H9 (cell line): Measurements from ENCODE around the gene MRPL37. TPM values are rescaled to one million over a fixed set of nuclear protein-coding genes. Genes with fewer than 3 reads are reported as not detected.

Experiments used
- DNase-seq: peaks from one replicate; pipeline ENCODE4 v3.0.0-alpha.2; 2017
- H2AFZ ChIP-seq: one replicate; pipeline ENCODE4 v1.6.1; 2013; ENCODE audit warnings: mild to moderate bottlenecking, low read length, control low read depth, moderate library complexity
- H2AK5ac ChIP-seq: 2 replicates; pipeline ENCODE4 v1.6.1; 2013; ENCODE audit warnings: low read length, control low read depth, mixed read lengths; ENCODE audit not compliant: insufficient read length
- H2BK120ac ChIP-seq: one replicate; pipeline ENCODE4 v1.6.1; 2013; ENCODE audit warnings: low read depth, mild to moderate bottlenecking, low read length, control low read depth, inconsistent platforms; ENCODE audit not compliant: poor library complexity, severe bottlenecking
- H2BK12ac ChIP-seq: 2 replicates; pipeline ENCODE4 v1.6.1; 2013; ENCODE audit warnings: low read length, control low read depth, mixed read lengths, low read depth; ENCODE audit not compliant: insufficient read length
- H2BK15ac ChIP-seq: 2 replicates; pipeline ENCODE4 v1.6.1; 2013; ENCODE audit warnings: low read depth, low read length, control low read depth
- H2BK20ac ChIP-seq: one replicate; pipeline ENCODE4 v1.6.1; 2013; ENCODE audit warnings: low read depth, mild to moderate bottlenecking, low read length, control low read depth, inconsistent platforms; ENCODE audit not compliant: poor library complexity, severe bottlenecking
- H2BK5ac ChIP-seq: 2 replicates; pipeline ENCODE4 v1.6.1; 2013; ENCODE audit warnings: low read length, control low read depth, mixed read lengths; ENCODE audit not compliant: insufficient read length
- H3K14ac ChIP-seq: 2 replicates; pipeline ENCODE4 v1.6.1; 2013; ENCODE audit warnings: low read length, control low read depth; ENCODE audit not compliant: insufficient read depth
- H3K18ac ChIP-seq: 2 replicates; pipeline ENCODE4 v1.6.1; 2013; ENCODE audit warnings: low read depth, mild to moderate bottlenecking, mixed read lengths, low read length, control low read depth; ENCODE audit not compliant: insufficient read length
- H3K23ac ChIP-seq: 2 replicates; pipeline ENCODE4 v1.6.1; 2013; ENCODE audit warnings: low read length, control low read depth, mixed read lengths, low read depth; ENCODE audit not compliant: insufficient read length
- H3K23me2 ChIP-seq: 2 replicates; pipeline ENCODE4 v1.6.1; 2013; ENCODE audit warnings: low read depth, mild to moderate bottlenecking, mixed read lengths, low read length, control low read depth; ENCODE audit not compliant: insufficient read length, poor library complexity, severe bottlenecking
- H3K27ac ChIP-seq: 2 replicates; pipeline ENCODE4 v1.5.1; 2013; ENCODE audit warnings: low read length, control low read depth, mixed read lengths, low read depth; ENCODE audit not compliant: insufficient read length
- H3K27me3 ChIP-seq: 2 replicates; pipeline ENCODE4 v1.6.1; 2013; ENCODE audit warnings: low read length, control low read depth, inconsistent platforms; ENCODE audit not compliant: insufficient read depth
- H3K4ac ChIP-seq: 2 replicates; pipeline ENCODE4 v1.6.1; 2013; ENCODE audit warnings: low read depth, mild to moderate bottlenecking, control low read depth, inconsistent platforms, low read length, moderate library complexity
- H3K4me1 ChIP-seq: 2 replicates; pipeline ENCODE4 v1.6.1; 2013; ENCODE audit warnings: low read length, control low read depth, inconsistent platforms; ENCODE audit not compliant: insufficient read depth
- H3K4me2 ChIP-seq: 2 replicates; pipeline ENCODE4 v1.6.1; 2013; ENCODE audit warnings: low read length, control low read depth, mixed read lengths; ENCODE audit not compliant: insufficient read length, insufficient read depth
- H3K56ac ChIP-seq: 2 replicates; pipeline ENCODE4 v1.6.1; 2013; ENCODE audit warnings: low read depth, mild to moderate bottlenecking, mixed read lengths, low read length, control low read depth; ENCODE audit not compliant: insufficient read length
- H3K79me1 ChIP-seq: 2 replicates; pipeline ENCODE4 v1.6.1; 2013; ENCODE audit warnings: low read depth, mild to moderate bottlenecking, moderate library complexity, low read length, control low read depth, inconsistent platforms; ENCODE audit not compliant: insufficient read depth, poor library complexity, severe bottlenecking
- H3K79me2 ChIP-seq: 2 replicates; pipeline ENCODE4 v1.6.1; 2013; ENCODE audit warnings: low read length, control low read depth, inconsistent platforms; ENCODE audit not compliant: insufficient read depth
- H3K9ac ChIP-seq: 2 replicates; pipeline ENCODE4 v1.6.1; 2013; ENCODE audit warnings: low read length, control low read depth, mixed read lengths; ENCODE audit not compliant: insufficient read length; ENCODE audit errors: extremely low read depth
- H3K9me3 ChIP-seq: one replicate; pipeline ENCODE4 v1.6.1; 2013; ENCODE audit warnings: low read depth, low read length, inconsistent platforms; ENCODE audit not compliant: control insufficient read depth
- H3T11ph ChIP-seq: one replicate; pipeline ENCODE4 v1.6.1; 2013; ENCODE audit warnings: mild to moderate bottlenecking, low read length, control low read depth, inconsistent platforms
- H4K20me1 ChIP-seq: one replicate; pipeline ENCODE4 v1.6.1; 2013; ENCODE audit not compliant: control insufficient read depth, insufficient read length, insufficient read depth
- H4K5ac ChIP-seq: 2 replicates; pipeline ENCODE4 v1.6.1; 2013; ENCODE audit warnings: low read depth, mild to moderate bottlenecking, mixed read lengths, low read length, control low read depth; ENCODE audit not compliant: insufficient read length
- H4K8ac ChIP-seq: replicated peaks from 2 replicates; pipeline ENCODE4 v1.6.1; 2013; ENCODE audit warnings: low read length, control low read depth, mixed read lengths, low read depth; ENCODE audit not compliant: insufficient read length
- H4K91ac ChIP-seq: 2 replicates; pipeline ENCODE4 v1.6.1; 2013; ENCODE audit warnings: low read depth, mild to moderate bottlenecking, moderate library complexity, mixed read lengths, low read length, control low read depth; ENCODE audit not compliant: insufficient read length
- H3K27ac Mint-ChIP-seq, 3 experiments: 2 replicates in 2 of 3; 3 replicates in 1 of 3; pipeline ENCODE4 v1.8.0; 2020 to 2021; ENCODE audit warnings: mixed read lengths in 3 of 3, mild to moderate bottlenecking in 1 of 3, moderate library complexity in 1 of 3
- H3K27me3 Mint-ChIP-seq: 2 replicates; pipeline ENCODE4 v1.8.0; 2021; ENCODE audit warnings: low read depth, mild to moderate bottlenecking, moderate library complexity, mixed read lengths
- H3K36me3 Mint-ChIP-seq, 3 experiments: 2 replicates in 2 of 3; 3 replicates in 1 of 3; pipeline ENCODE4 v1.8.0; 2020 to 2021; ENCODE audit warnings: low read depth in 3 of 3, mixed read lengths in 3 of 3; ENCODE audit not compliant: insufficient read depth in 1 of 3
- H3K4me1 Mint-ChIP-seq, 2 experiments: 2 replicates each; pipeline ENCODE4 v1.8.0; 2020; ENCODE audit warnings: mixed read lengths in 2 of 2
- H3K4me3 Mint-ChIP-seq, 2 experiments: 2 replicates in 1 of 2; 3 replicates in 1 of 2; pipeline ENCODE4 v1.8.0; 2020 to 2021; ENCODE audit warnings: mild to moderate bottlenecking in 2 of 2, mixed read lengths in 2 of 2, moderate library complexity in 1 of 2
- H3K9me3 Mint-ChIP-seq, 2 experiments: 2 replicates in 1 of 2; 3 replicates in 1 of 2; pipeline ENCODE4 v1.8.0; 2020; ENCODE audit warnings: mild to moderate bottlenecking in 2 of 2, mixed read lengths in 2 of 2, moderate library complexity in 1 of 2
- WGBS: extraction: QIAGEN DNeasy Blood & Tissue Kit; methylation state at CpG from one replicate; pipeline ENCODE4 v1.1.7; 2013; ENCODE audit warnings: missing lambda C conversion rate, low lambda C conversion rate, mixed read lengths; ENCODE audit not compliant: insufficient read length; ENCODE audit errors: extremely low coverage; 5-methylcytosine and 5-hydroxymethylcytosine counted together
- total RNA-seq: library from RNA; stranded (reverse); gene quantifications from 2 replicates; pipeline ENCODE4 v1.2.1, GENCODE V29; 2021
- TF ChIP-seq, protein P1 (sequence below): fragments of 200-600 bp; sonication (generic); conservative IDR thresholded peaks from 3 replicates; pipeline ENCODE4 v1.8.0; 2021; ENCODE audit warnings: antibody characterized with exemption, mild to moderate bottlenecking

Gene MRPL37
- total RNA-seq, 1 experiment from 2014 or later = 123 TPM

DNA sequence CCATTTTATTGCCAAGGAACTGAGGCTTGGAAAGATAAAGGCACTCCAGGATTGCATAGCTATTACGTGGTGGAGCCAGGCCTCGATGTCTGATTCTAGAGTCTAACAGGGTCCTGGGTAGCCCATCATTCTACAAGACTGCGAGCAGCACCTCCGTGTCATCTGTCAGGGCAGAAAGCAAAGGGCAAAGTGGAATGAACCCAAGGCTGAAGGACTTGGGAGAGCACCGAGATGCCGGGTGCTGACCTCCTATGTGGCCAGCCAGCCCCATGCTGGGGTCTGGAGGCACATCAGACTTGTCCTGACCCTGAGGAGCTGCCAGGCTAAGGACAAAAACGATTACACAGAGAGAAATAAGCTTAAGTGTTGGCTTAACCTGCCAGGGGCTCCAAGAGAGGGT lies 62.3 kb downstream of the MRPL37 start:
- H3K18ac ChIP-seq = no peak overlapping the region
- no peaks in the 10 kb centered on the region for H3K9me3 Mint-ChIP-seq
- no CpG with 5 or more reads among the region's 7 CpGs for WGBS
- no peak overlapping the region for H2BK15ac ChIP-seq
- no peak overlapping the region for H2BK20ac ChIP-seq
- H2BK12ac ChIP-seq = no peak overlapping the region
- no peak overlapping the region for H4K8ac ChIP-seq
- no peaks in the 10 kb centered on the region for H3K79me2 ChIP-seq
- H3K79me1 ChIP-seq = peaks cover 6% of the 10 kb centered on the region
- H3K27ac ChIP-seq = no peak overlapping the region
- H3K9ac ChIP-seq = no peak overlapping the region
- H3K27ac Mint-ChIP-seq = peak overlapping the region in 1 of 3 experiments; percentile 37; a peak in 2 of 7 replicates
- no peaks in the 10 kb centered on the region for H3K27me3 ChIP-seq
- no peak overlapping the region for H3K4me3 Mint-ChIP-seq
- H3K36me3 Mint-ChIP-seq = peaks cover 8 to 12% (median 10%) of the 10 kb centered on the region in 3 experiments; a peak in 6 of 7 replicates
- no peaks in the 10 kb centered on the region for H3K9me3 ChIP-seq
- no peak overlapping the region for H3K23ac ChIP-seq
- H3T11ph ChIP-seq = no peak overlapping the region
- H3K4me2 ChIP-seq = no peak overlapping the region
- H2AFZ ChIP-seq = no peak overlapping the region
- H3K23me2 ChIP-seq = no peaks in the 10 kb centered on the region
- H4K5ac ChIP-seq = no peak overlapping the region
- TF ChIP-seq, protein P1, sequence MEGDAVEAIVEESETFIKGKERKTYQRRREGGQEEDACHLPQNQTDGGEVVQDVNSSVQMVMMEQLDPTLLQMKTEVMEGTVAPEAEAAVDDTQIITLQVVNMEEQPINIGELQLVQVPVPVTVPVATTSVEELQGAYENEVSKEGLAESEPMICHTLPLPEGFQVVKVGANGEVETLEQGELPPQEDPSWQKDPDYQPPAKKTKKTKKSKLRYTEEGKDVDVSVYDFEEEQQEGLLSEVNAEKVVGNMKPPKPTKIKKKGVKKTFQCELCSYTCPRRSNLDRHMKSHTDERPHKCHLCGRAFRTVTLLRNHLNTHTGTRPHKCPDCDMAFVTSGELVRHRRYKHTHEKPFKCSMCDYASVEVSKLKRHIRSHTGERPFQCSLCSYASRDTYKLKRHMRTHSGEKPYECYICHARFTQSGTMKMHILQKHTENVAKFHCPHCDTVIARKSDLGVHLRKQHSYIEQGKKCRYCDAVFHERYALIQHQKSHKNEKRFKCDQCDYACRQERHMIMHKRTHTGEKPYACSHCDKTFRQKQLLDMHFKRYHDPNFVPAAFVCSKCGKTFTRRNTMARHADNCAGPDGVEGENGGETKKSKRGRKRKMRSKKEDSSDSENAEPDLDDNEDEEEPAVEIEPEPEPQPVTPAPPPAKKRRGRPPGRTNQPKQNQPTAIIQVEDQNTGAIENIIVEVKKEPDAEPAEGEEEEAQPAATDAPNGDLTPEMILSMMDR = no peak
- peaks cover 15 to 24% of the 10 kb centered on the region in 2 experiments for H3K4me1 Mint-ChIP-seq
- H3K14ac ChIP-seq = no peak overlapping the region
- no peak for DNase-seq
- H2BK120ac ChIP-seq = no peak overlapping the region
- H3K4me1 ChIP-seq = no peaks in the 10 kb centered on the region; the same call in 1 of the 2 replicates
- no peak overlapping the region for H3K4ac ChIP-seq
- no peak overlapping the region for H2BK5ac ChIP-seq
- no peak overlapping the region for H3K56ac ChIP-seq
- no peak overlapping the region for H4K91ac ChIP-seq
- H3K27me3 Mint-ChIP-seq = no peaks in the 10 kb centered on the region
- no peak overlapping the region for H2AK5ac ChIP-seq
- H4K20me1 ChIP-seq = peaks cover 3% of the 10 kb centered on the region
